A549 (cell line): ENCODE data around the gene RPL31. TPM values are rescaled to one million over a fixed set of nuclear protein-coding genes. Genes with fewer than 3 reads are reported as not detected.

Experiments
- ATAC-seq, 2 experiments: fragments of 200-7000 bp in 1 of 2; fragments of >200 bp in 1 of 2; cut with Nextera tagmentation in 1 of 2; cut with Tn5 transposase in 1 of 2; 3 replicates each; pipeline versions ENCODE4 v1.8.0 to v1.9.1; 2018 to 2020; ENCODE audit warnings: mild to moderate bottlenecking in 1 of 2, moderate library complexity in 1 of 2
- CTCF ChIA-PET: fragments of 300-600 bp; sonication (Branson Sonifier 250); formaldehyde crosslinking; extraction: SDS; loops from one replicate; lab custom pipeline; 2021; ENCODE audit warnings: antibody characterized with exemption, inconsistent platforms; lab: Yijun Ruan, JAX
- POLR2A ChIA-PET: fragments of 350-600 bp; formaldehyde crosslinking; extraction: SDS; loops from one replicate; lab custom pipeline; 2021; ENCODE audit warnings: antibody characterized with exemption, inconsistent platforms; lab: Yijun Ruan, JAX
- DNase-seq, 2 experiments: peaks; one replicate each; pipeline versions ENCODE4 v3.0.0 to v3.0.0-alpha.2; 2011 to 2016; ENCODE audit warnings: low read depth in 1 of 2, low spot score in 1 of 2
- FAIRE-seq: peaks from 2 replicates; lab custom pipeline; 2011; peaks lifted over from hg19 to GRCh38; lab: Jason Lieb, UNC
- H3K27ac ChIP-seq, 2 experiments: fragments of >200 bp; sonication (Bioruptor Twin); formaldehyde crosslinking; 3 replicates each; pipeline ENCODE4 v1.5.1; 2016 to 2017
- H3K4me1 ChIP-seq: fragments of >200 bp; sonication (Bioruptor Twin); formaldehyde crosslinking; 3 replicates; pipeline ENCODE4 v1.6.1; 2016
- H3K4me2 ChIP-seq: fragments of >200 bp; sonication (Bioruptor Twin); formaldehyde crosslinking; 3 replicates; pipeline ENCODE4 v1.6.1; 2016
- H3K4me3 ChIP-seq: fragments of >200 bp; sonication (Bioruptor Twin); formaldehyde crosslinking; 3 replicates; pipeline ENCODE4 v1.5.1; 2016
- H3K9me3 ChIP-seq: fragments of >200 bp; sonication (Bioruptor Twin); formaldehyde crosslinking; 3 replicates; pipeline ENCODE4 v1.6.1; 2016
- ATOH8 ChIP-seq: fragments of 250-450 bp; sonication (Bioruptor Pico); IDR thresholded peaks from 2 replicates; pipeline ENCODE4 v1.5.0; 2020; ENCODE audit warnings: low read depth, mild to moderate bottlenecking, moderate library complexity
- BHLHE40 ChIP-seq: IDR thresholded peaks from 2 replicates; pipeline ENCODE4 v1.6.1; 2012; ENCODE audit warnings: low read depth, low read length, inconsistent platforms
- CBX8 ChIP-seq: fragments of 200-600 bp; sonication (generic); IDR thresholded peaks from 2 replicates; pipeline ENCODE4 v1.6.1; 2016
- EP300 ChIP-seq, 2 experiments: fragments of >200 bp; sonication (Bioruptor Twin); formaldehyde crosslinking; IDR thresholded peaks; 2 replicates in 1 of 2; 3 replicates in 1 of 2; pipeline ENCODE4 v1.6.1; 2016 to 2017
- ESRRA ChIP-seq: fragments of 150-350 bp; IDR thresholded peaks from 2 replicates; pipeline ENCODE4 v1.6.1; 2014; ENCODE audit warnings: mild to moderate bottlenecking, low read length, borderline replicate concordance
- FOXS1 ChIP-seq: fragments of 250-450 bp; sonication (Bioruptor Pico); IDR thresholded peaks from 2 replicates; pipeline ENCODE4 v1.5.0; 2020; ENCODE audit warnings: mild to moderate bottlenecking, moderate library complexity
- GATA3 ChIP-seq: IDR thresholded peaks from 2 replicates; pipeline ENCODE4 v1.6.1; 2012; ENCODE audit warnings: borderline replicate concordance
- HDAC2 ChIP-seq: fragments of 200-600 bp; sonication (generic); IDR thresholded peaks from 2 replicates; pipeline ENCODE4 v1.6.1; 2016
- HEYL ChIP-seq: fragments of 250-450 bp; sonication (Bioruptor Pico); IDR thresholded peaks from 2 replicates; pipeline ENCODE4 v1.8.0; 2021; ENCODE audit warnings: mild to moderate bottlenecking, moderate library complexity
- HOXB5 ChIP-seq: fragments of 250-450 bp; sonication (Bioruptor Pico); IDR thresholded peaks from 2 replicates; pipeline ENCODE4 v1.5.0; 2020; ENCODE audit warnings: mild to moderate bottlenecking, moderate library complexity
- KDM5A ChIP-seq: fragments of 200-600 bp; sonication (generic); IDR thresholded peaks from 2 replicates; pipeline ENCODE4 v1.6.1; 2016; ENCODE audit warnings: antibody characterized with exemption, mild to moderate bottlenecking
- MYC ChIP-seq: IDR thresholded peaks from 2 replicates; pipeline ENCODE4 v1.6.1; 2012; ENCODE audit warnings: mild to moderate bottlenecking, inconsistent platforms, low read length, improper control_type of control experiment, borderline replicate concordance
- POLR2A ChIP-seq: IDR thresholded peaks from 2 replicates; pipeline ENCODE4 v1.6.1; 2012; ENCODE audit warnings: mild to moderate bottlenecking, low read length
- POLR2AphosphoS2 ChIP-seq: conservative IDR thresholded peaks from 2 replicates; pipeline ENCODE4 v1.6.1; 2012; ENCODE audit warnings: low read length, improper control_type of control experiment, inconsistent platforms
- RNF2 ChIP-seq: fragments of 200-600 bp; sonication (generic); IDR thresholded peaks from 2 replicates; pipeline ENCODE4 v1.6.1; 2016; ENCODE audit warnings: low read depth, mild to moderate bottlenecking, antibody characterized with exemption, moderate library complexity, borderline replicate concordance
- SREBF2 ChIP-seq: fragments of 450-650 bp; IDR thresholded peaks from 2 replicates; pipeline ENCODE4 v1.6.1; 2014; ENCODE audit warnings: mild to moderate bottlenecking, moderate library complexity
- TP53 ChIP-seq: fragments of 250-450 bp; sonication (Bioruptor Pico); IDR thresholded peaks from 2 replicates; pipeline ENCODE4 v1.5.0; 2021; ENCODE audit warnings: mild to moderate bottlenecking, moderate library complexity
- WGBS: methylation state at CpG from one replicate; pipeline ENCODE4 v1.1.6; 2017; ENCODE audit errors: missing lambda C conversion rate; 5-methylcytosine and 5-hydroxymethylcytosine counted together
- polyA plus RNA-seq, 4 experiments: library from polyadenylated mRNA; depleted of rRNA in 3 of 4; stranded (reverse); fragments of >200 nt; fragmentation: RNase III in 1 of 4; extraction: RNeasy Plus Mini Kit Qiagen cat#74134 plus additional on column Dnase treatment in 1 of 4; gene quantifications; 2 replicates in 3 of 4; 3 replicates in 1 of 4; pipeline ENCODE4 v1.2.3, GENCODE V29; 2011 to 2017
- TF ChIP-seq, protein P1 (sequence below): fragments of >200 bp; sonication (Bioruptor Twin); formaldehyde crosslinking; IDR thresholded peaks from 3 replicates; pipeline ENCODE4 v1.6.1; 2016
- TF ChIP-seq, protein P2 (sequence below): fragments of 200-600 bp; sonication (generic); IDR thresholded peaks from 2 replicates; pipeline ENCODE4 v1.6.1; 2016; ENCODE audit warnings: antibody characterized with exemption, mild to moderate bottlenecking, moderate library complexity
- TF ChIP-seq, protein P3 (sequence below): fragments of 450-650 bp; IDR thresholded peaks from 2 replicates; pipeline ENCODE4 v1.6.1; 2014; ENCODE audit warnings: antibody characterized with exemption

RPL31 gene
- polyA plus RNA-seq, 2 of the 4 experiments (the other 2 are of a cell fraction), result 1,803 to 2,064 TPM

DNA sequence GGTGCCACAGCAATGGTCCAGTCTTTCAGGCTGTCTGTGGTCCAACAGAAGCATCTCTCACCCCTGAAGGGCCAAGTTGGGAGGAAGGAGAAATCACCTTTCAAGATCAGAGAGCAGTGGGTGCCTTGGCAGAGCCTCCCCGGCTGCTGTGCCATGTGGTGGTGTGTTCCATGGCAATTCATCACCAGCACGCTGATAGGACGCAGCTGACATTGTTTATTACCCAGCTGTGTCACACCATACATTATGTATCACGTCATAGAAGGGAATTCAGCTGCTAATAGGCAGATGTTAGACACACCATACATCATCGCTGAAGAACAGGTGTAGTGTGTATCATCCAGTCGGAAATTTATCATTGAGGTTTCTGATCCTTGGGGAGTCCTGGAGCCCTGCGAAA lies 29.6 kb upstream of the RPL31 start:
- H3K27ac ChIP-seq, result no peak overlapping the region
- CTCF ChIA-PET, result interaction anchor here (0.9 to 1.2 kb wide), 4 partner anchors 8 to 366 kb away, joined by 3 to 6 read pairs (median 3); no protein-coding TSS in a partner anchor
- POLR2A ChIA-PET, result no interaction called here
- ATAC-seq (no peak), DNase-seq (no peak), FAIRE-seq (no peak)
- no peaks in the 10 kb centered on the region for H3K9me3 ChIP-seq
- H3K4me2 ChIP-seq, result no peak overlapping the region
- TF ChIP-seq KDM5A (no peak), TP53 (no peak), MYC (no peak), POLR2A (no peak), ESRRA (no peak), SREBF2 (no peak), GATA3 (no peak), FOXS1 (CRISPR knock-in tag) (no peak), RNF2 (no peak), ATOH8 (CRISPR knock-in tag) (no peak), HEYL (no peak), BHLHE40 (no peak), POLR2AphosphoS2 (no peak), EP300 (IDR thresholded peaks at IDR 0.05) (no peak), HDAC2 (no peak), HOXB5 (CRISPR knock-in tag) (no peak)
- TF ChIP-seq, protein P1, sequence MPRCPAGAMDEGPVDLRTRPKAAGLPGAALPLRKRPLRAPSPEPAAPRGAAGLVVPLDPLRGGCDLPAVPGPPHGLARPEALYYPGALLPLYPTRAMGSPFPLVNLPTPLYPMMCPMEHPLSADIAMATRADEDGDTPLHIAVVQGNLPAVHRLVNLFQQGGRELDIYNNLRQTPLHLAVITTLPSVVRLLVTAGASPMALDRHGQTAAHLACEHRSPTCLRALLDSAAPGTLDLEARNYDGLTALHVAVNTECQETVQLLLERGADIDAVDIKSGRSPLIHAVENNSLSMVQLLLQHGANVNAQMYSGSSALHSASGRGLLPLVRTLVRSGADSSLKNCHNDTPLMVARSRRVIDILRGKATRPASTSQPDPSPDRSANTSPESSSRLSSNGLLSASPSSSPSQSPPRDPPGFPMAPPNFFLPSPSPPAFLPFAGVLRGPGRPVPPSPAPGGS, result no peak
- TF ChIP-seq, protein P2, sequence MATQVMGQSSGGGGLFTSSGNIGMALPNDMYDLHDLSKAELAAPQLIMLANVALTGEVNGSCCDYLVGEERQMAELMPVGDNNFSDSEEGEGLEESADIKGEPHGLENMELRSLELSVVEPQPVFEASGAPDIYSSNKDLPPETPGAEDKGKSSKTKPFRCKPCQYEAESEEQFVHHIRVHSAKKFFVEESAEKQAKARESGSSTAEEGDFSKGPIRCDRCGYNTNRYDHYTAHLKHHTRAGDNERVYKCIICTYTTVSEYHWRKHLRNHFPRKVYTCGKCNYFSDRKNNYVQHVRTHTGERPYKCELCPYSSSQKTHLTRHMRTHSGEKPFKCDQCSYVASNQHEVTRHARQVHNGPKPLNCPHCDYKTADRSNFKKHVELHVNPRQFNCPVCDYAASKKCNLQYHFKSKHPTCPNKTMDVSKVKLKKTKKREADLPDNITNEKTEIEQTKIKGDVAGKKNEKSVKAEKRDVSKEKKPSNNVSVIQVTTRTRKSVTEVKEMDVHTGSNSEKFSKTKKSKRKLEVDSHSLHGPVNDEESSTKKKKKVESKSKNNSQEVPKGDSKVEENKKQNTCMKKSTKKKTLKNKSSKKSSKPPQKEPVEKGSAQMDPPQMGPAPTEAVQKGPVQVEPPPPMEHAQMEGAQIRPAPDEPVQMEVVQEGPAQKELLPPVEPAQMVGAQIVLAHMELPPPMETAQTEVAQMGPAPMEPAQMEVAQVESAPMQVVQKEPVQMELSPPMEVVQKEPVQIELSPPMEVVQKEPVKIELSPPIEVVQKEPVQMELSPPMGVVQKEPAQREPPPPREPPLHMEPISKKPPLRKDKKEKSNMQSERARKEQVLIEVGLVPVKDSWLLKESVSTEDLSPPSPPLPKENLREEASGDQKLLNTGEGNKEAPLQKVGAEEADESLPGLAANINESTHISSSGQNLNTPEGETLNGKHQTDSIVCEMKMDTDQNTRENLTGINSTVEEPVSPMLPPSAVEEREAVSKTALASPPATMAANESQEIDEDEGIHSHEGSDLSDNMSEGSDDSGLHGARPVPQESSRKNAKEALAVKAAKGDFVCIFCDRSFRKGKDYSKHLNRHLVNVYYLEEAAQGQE, result no peak
- TF ChIP-seq, protein P3, sequence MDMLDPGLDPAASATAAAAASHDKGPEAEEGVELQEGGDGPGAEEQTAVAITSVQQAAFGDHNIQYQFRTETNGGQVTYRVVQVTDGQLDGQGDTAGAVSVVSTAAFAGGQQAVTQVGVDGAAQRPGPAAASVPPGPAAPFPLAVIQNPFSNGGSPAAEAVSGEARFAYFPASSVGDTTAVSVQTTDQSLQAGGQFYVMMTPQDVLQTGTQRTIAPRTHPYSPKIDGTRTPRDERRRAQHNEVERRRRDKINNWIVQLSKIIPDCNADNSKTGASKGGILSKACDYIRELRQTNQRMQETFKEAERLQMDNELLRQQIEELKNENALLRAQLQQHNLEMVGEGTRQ, result no peak
- no peaks in the 10 kb centered on the region for H3K4me1 ChIP-seq
- H3K4me3 ChIP-seq, result no peak overlapping the region
- WGBS, result 94% methylated on average over 7 of the region's 7 CpGs

- Histone ChIP-seq H3K9me3 (no peaks in the 10 kb centered on the region), H3K4me3 (no peak overlapping the region), H3K4me2 (no peak overlapping the region), H3K27ac (no peak overlapping the region), H3K4me1 (no peaks in the 10 kb centered on the region)
- TF ChIP-seq ATOH8 (CRISPR knock-in tag), result no peak
- no peak for TF ChIP-seq CBX8
- 86% methylated on average over 22 of the region's 22 CpGs for WGBS
- ChIA-PET CTCF (interaction anchor here (0.6 to 1.2 kb wide), 3 partner anchors 11 to 365 kb away, joined by 3 to 5 read pairs (median 3); no protein-coding TSS in a partner anchor), POLR2A (no interaction called here)
- FAIRE-seq (no peak), ATAC-seq (no peak), DNase-seq (no peak)
Measured at GRCh38 chr2:100974712-100975520, 27.2 kb upstream of the RPL31 start.
